Measurements from ENCODE around the gene MYO9B.

MYO9B gene

DNA sequence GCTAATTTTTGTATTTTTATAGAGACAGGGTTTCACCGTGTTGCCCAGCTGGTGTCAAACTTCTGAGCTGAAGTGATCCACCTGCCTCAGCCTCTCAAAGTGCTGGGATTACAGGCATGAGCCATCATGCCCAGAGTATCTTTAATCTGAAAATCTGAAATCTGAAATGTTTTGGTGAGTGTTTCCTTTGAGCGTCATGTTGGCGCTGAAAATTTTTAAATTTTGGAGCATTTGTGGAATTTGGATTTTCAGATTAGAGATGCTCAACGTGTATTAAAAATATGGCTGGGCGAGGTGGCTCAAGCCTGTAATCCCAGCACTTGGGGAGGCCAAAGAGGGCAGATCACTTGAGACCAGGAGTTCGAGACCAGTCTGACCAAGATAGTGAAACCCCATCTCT is 43.8 kb upstream of the MYO9B start:
- H3K36me3 ChIP-seq (ENCODE audit: control insufficient read depth, insufficient read depth, low read length): no peaks in the 10 kb centered on the region
- no peaks in the 10 kb centered on the region; the same call in 1 of the 2 replicates for H3K27me3 ChIP-seq (replicated peaks; ENCODE audit: control insufficient read depth, insufficient read depth, low read length)
- TF ChIP-seq, protein P1, sequence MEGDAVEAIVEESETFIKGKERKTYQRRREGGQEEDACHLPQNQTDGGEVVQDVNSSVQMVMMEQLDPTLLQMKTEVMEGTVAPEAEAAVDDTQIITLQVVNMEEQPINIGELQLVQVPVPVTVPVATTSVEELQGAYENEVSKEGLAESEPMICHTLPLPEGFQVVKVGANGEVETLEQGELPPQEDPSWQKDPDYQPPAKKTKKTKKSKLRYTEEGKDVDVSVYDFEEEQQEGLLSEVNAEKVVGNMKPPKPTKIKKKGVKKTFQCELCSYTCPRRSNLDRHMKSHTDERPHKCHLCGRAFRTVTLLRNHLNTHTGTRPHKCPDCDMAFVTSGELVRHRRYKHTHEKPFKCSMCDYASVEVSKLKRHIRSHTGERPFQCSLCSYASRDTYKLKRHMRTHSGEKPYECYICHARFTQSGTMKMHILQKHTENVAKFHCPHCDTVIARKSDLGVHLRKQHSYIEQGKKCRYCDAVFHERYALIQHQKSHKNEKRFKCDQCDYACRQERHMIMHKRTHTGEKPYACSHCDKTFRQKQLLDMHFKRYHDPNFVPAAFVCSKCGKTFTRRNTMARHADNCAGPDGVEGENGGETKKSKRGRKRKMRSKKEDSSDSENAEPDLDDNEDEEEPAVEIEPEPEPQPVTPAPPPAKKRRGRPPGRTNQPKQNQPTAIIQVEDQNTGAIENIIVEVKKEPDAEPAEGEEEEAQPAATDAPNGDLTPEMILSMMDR (IDR thresholded peaks at IDR 0.05; ENCODE audit: insufficient read depth, low read length, poor library complexity, severe bottlenecking): no peak
- H3K4me3 ChIP-seq (replicated peaks; ENCODE audit: low read depth, low read length): no peak overlapping the region
- DNase-seq (ENCODE audit: extremely low read depth, insufficient read length): no peak

DNA sequence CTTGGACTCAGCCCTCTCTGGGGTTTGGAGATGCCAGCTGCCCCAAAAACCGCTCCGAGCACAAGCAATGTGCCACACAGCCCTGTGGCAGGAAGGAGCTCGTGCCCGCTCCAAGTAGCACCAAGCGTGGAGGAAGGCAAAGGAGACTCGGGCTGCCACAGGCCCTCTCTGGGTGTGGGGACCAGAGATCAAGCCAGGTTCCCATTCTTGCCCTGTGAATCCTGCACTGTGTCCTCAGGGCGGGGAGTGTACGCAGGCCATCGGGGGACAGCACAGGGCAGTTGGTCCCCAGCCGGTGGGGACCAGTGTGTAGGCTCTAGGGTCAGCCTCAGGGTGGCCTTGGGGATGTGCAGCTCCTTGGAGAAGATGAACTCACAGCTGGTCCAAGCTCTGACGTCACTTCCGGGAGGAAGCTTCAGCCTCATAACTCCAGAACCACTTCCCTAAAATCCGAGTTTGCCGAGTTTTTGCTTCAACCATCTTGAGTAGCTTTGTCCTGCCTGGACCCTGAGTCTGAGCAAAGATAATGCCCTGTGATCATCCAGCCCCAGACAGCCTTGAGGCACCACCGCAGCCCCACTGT is 39.6 kb upstream of the MYO9B start:
- Histone ChIP-seq H3K36me3 (ENCODE audit: control insufficient read depth, insufficient read depth, low read length) (no peaks in the 10 kb centered on the region), H3K4me3 (replicated peaks; ENCODE audit: low read depth, low read length) (no peak overlapping the region), H3K27me3 (replicated peaks; ENCODE audit: control insufficient read depth, insufficient read depth, low read length) (no peaks in the 10 kb centered on the region)
- TF ChIP-seq, protein P1 (IDR thresholded peaks at IDR 0.05; ENCODE audit: insufficient read depth, low read length, poor library complexity, severe bottlenecking): no peak
- DNase-seq (ENCODE audit: extremely low read depth, insufficient read length): no peak

DNA sequence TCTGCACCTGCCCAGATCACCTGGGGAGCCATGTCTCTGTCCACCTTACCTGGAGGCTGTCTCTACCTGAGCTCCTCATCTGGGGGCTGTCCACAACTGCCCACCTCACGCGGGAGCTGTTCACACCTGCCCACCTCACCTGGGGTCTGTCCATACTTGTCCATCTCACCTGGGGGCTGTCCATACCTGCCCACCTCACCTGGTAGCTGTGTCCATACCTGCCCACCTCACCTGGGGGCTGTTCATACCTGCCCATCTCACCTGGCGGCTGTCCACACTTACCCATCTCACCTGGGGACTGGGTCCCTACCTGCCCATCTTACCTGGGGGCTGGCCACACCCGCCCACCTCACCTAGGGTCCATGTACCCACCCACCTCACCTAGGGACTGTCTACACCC is 38.9 kb upstream of the MYO9B start:
- DNase-seq (ENCODE audit: extremely low read depth, insufficient read length): no peak
- Histone ChIP-seq H3K27me3 (replicated peaks; ENCODE audit: control insufficient read depth, insufficient read depth, low read length) (no peaks in the 10 kb centered on the region), H3K36me3 (ENCODE audit: control insufficient read depth, insufficient read depth, low read length) (no peaks in the 10 kb centered on the region), H3K4me3 (replicated peaks; ENCODE audit: low read depth, low read length) (no peak overlapping the region)
- TF ChIP-seq, protein P1 (IDR thresholded peaks at IDR 0.05; ENCODE audit: insufficient read depth, low read length, poor library complexity, severe bottlenecking): no peak

DNA sequence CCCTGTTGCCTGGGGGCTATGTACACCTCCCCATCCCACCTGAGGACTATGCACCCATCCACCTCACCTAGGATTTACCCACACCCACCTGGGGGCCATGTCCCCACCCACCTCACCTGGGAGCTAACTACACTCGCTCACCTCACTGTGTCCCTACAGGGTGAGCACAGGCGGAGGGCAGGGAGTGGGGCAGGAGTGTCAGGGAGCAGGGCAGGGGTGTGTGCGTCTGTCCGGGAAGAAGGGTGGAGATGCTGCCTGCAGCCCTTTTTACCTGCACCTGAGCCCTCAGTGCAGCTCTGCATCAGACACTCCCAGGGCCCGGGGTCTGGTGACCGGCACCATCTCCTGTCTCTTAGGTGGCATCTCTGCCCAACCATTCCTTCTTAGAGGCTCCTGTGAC is 38.4 kb upstream of the MYO9B start:
- TF ChIP-seq, protein P1 (IDR thresholded peaks at IDR 0.05; ENCODE audit: insufficient read depth, low read length, poor library complexity, severe bottlenecking): no peak
- no peak overlapping the region for H3K4me3 ChIP-seq (replicated peaks; ENCODE audit: low read depth, low read length)
- no peak for DNase-seq (ENCODE audit: extremely low read depth, insufficient read length)
- H3K27me3 ChIP-seq (replicated peaks; ENCODE audit: control insufficient read depth, insufficient read depth, low read length): no peaks in the 10 kb centered on the region
- H3K36me3 ChIP-seq (ENCODE audit: control insufficient read depth, insufficient read depth, low read length): no peaks in the 10 kb centered on the region

GRCh38 chr19:17037966-17038500 is 37.5 kb upstream of the MYO9B start:
- TF ChIP-seq, protein P1 (IDR thresholded peaks at IDR 0.05; ENCODE audit: insufficient read depth, low read length, poor library complexity, severe bottlenecking): no peak
- H3K27me3 ChIP-seq (replicated peaks; ENCODE audit: control insufficient read depth, insufficient read depth, low read length): no peaks in the 10 kb centered on the region
- no peak overlapping the region for H3K4me3 ChIP-seq (replicated peaks; ENCODE audit: low read depth, low read length)
- no peaks in the 10 kb centered on the region for H3K36me3 ChIP-seq (ENCODE audit: control insufficient read depth, insufficient read depth, low read length)
- DNase-seq (ENCODE audit: extremely low read depth, insufficient read length): no peak

- Histone ChIP-seq H3K4me3 (replicated peaks; ENCODE audit: low read depth, low read length) (no peak overlapping the region), H3K27me3 (replicated peaks; ENCODE audit: control insufficient read depth, insufficient read depth, low read length) (no peaks in the 10 kb centered on the region), H3K36me3 (ENCODE audit: control insufficient read depth, insufficient read depth, low read length) (no peaks in the 10 kb centered on the region)
- TF ChIP-seq, protein P1 (IDR thresholded peaks at IDR 0.05; ENCODE audit: insufficient read depth, low read length, poor library complexity, severe bottlenecking): no peak
- no peak for DNase-seq (ENCODE audit: extremely low read depth, insufficient read length)
These were observed 33.6 kb upstream of the MYO9B start for GRCh38 chr19:17041976-17042375.
